Measurements from ENCODE around the gene PIP5K1B. TPM values are rescaled to one million over a fixed set of nuclear protein-coding genes. Genes with fewer than 3 reads are reported as not detected.

The PIP5K1B gene
- total and polyA plus RNA-seq, 4 donors: 0.09 to 30.9 (median 0.29) TPM

GRCh38 chr9:68711932-68712331 lies 6.9 kb downstream of the PIP5K1B start (continued):
- TF ChIP-seq ZBTB33 (IDR thresholded peaks at IDR 0.05) (no peak), MAX (IDR thresholded peaks at IDR 0.05) (no peak), RXRA (IDR thresholded peaks at IDR 0.05) (no peak), HNF4A (conservative IDR thresholded peaks at IDR 0.05) (no peak), GABPA (IDR thresholded peaks at IDR 0.05 in 1 of 2, conservative IDR thresholded peaks at IDR 0.05 in 1 of 2) (no peak), JUND (IDR thresholded peaks at IDR 0.05) (no peak), FOXA2 (IDR thresholded peaks at IDR 0.05) (no peak), YY1 (IDR thresholded peaks at IDR 0.05) (no peak)

GRCh38 chr9:68714416-68715180 lies 9.6 kb downstream of the PIP5K1B start:
- Histone ChIP-seq H3K27ac (ENCODE audit: low read depth in 1 of 2, low read length in 2 of 2) (no peak overlapping the region), H3K36me3 (ENCODE audit: control insufficient read depth in 4 of 4, insufficient read depth in 3 of 4, low read depth in 1 of 4, low read length in 3 of 4) (no peaks in the 10 kb centered on the region), H3K9me3 (ENCODE audit: control insufficient read depth in 4 of 4, low read length in 3 of 4) (no peaks in the 10 kb centered on the region), H3K9ac (ENCODE audit: low read depth in 1 of 2, low read length in 2 of 2) (no peak overlapping the region), H3K4me3 (ENCODE audit: low read depth in 1 of 3, low read length in 3 of 3) (no peak overlapping the region), H3K4me1 (ENCODE audit: control insufficient read depth in 4 of 4, insufficient read depth in 4 of 4, low read length in 3 of 4) (no peaks in the 10 kb centered on the region), H3K27me3 (ENCODE audit: control insufficient read depth in 4 of 4, insufficient read depth in 4 of 4, low read length in 3 of 4) (peaks cover 0 to 3% (median 1%) of the 10 kb centered on the region in 4 donors)
- TF ChIP-seq HNF4A (conservative IDR thresholded peaks at IDR 0.05) (no peak), YY1 (IDR thresholded peaks at IDR 0.05) (no peak), RXRA (IDR thresholded peaks at IDR 0.05) (no peak), REST (IDR thresholded peaks at IDR 0.05) (no peak), RAD21 (IDR thresholded peaks at IDR 0.05) (no peak), GABPA (IDR thresholded peaks at IDR 0.05 in 1 of 2, conservative IDR thresholded peaks at IDR 0.05 in 1 of 2) (no peak), MAX (IDR thresholded peaks at IDR 0.05) (no peak), HNF4G (IDR thresholded peaks at IDR 0.05) (no peak), FOXA2 (IDR thresholded peaks at IDR 0.05) (no peak), TAF1 (conservative IDR thresholded peaks at IDR 0.05) (no peak), EGR1 (IDR thresholded peaks at IDR 0.05; ENCODE audit: low read depth in 2 of 2) (no peak), NR2F2 (IDR thresholded peaks at IDR 0.05) (no peak), ZBTB33 (IDR thresholded peaks at IDR 0.05) (no peak), JUND (IDR thresholded peaks at IDR 0.05) (no peak), ATF3 (IDR thresholded peaks at IDR 0.05) (no peak)
- DNase-seq (ENCODE audit: low spot score): no peak
- WGBS: 83% methylated on average over 4 of the region's 4 CpGs
